H9 (cell line): ENCODE measurements around the gene NFASC. TPM values are rescaled to one million over a fixed set of nuclear protein-coding genes. Genes with fewer than 3 reads are reported as not detected.

ENCODE experiments used
- DNase-seq: peaks from one replicate; pipeline ENCODE4 v3.0.0-alpha.2; 2017
- H2AFZ ChIP-seq: one replicate; pipeline ENCODE4 v1.6.1; 2013; ENCODE audit warnings: mild to moderate bottlenecking, low read length, control low read depth, moderate library complexity
- H2AK5ac ChIP-seq: 2 replicates; pipeline ENCODE4 v1.6.1; 2013; ENCODE audit warnings: low read length, control low read depth, mixed read lengths; ENCODE audit not compliant: insufficient read length
- H2BK120ac ChIP-seq: one replicate; pipeline ENCODE4 v1.6.1; 2013; ENCODE audit warnings: low read depth, mild to moderate bottlenecking, low read length, control low read depth, inconsistent platforms; ENCODE audit not compliant: poor library complexity, severe bottlenecking
- H2BK12ac ChIP-seq: 2 replicates; pipeline ENCODE4 v1.6.1; 2013; ENCODE audit warnings: low read length, control low read depth, mixed read lengths, low read depth; ENCODE audit not compliant: insufficient read length
- H2BK15ac ChIP-seq: 2 replicates; pipeline ENCODE4 v1.6.1; 2013; ENCODE audit warnings: low read depth, low read length, control low read depth
- H2BK20ac ChIP-seq: one replicate; pipeline ENCODE4 v1.6.1; 2013; ENCODE audit warnings: low read depth, mild to moderate bottlenecking, low read length, control low read depth, inconsistent platforms; ENCODE audit not compliant: poor library complexity, severe bottlenecking
- H2BK5ac ChIP-seq: 2 replicates; pipeline ENCODE4 v1.6.1; 2013; ENCODE audit warnings: low read length, control low read depth, mixed read lengths; ENCODE audit not compliant: insufficient read length
- H3K14ac ChIP-seq: 2 replicates; pipeline ENCODE4 v1.6.1; 2013; ENCODE audit warnings: low read length, control low read depth; ENCODE audit not compliant: insufficient read depth
- H3K18ac ChIP-seq: 2 replicates; pipeline ENCODE4 v1.6.1; 2013; ENCODE audit warnings: low read depth, mild to moderate bottlenecking, mixed read lengths, low read length, control low read depth; ENCODE audit not compliant: insufficient read length
- H3K23ac ChIP-seq: 2 replicates; pipeline ENCODE4 v1.6.1; 2013; ENCODE audit warnings: low read length, control low read depth, mixed read lengths, low read depth; ENCODE audit not compliant: insufficient read length
- H3K23me2 ChIP-seq: 2 replicates; pipeline ENCODE4 v1.6.1; 2013; ENCODE audit warnings: low read depth, mild to moderate bottlenecking, mixed read lengths, low read length, control low read depth; ENCODE audit not compliant: insufficient read length, poor library complexity, severe bottlenecking
- H3K27ac ChIP-seq: 2 replicates; pipeline ENCODE4 v1.5.1; 2013; ENCODE audit warnings: low read length, control low read depth, mixed read lengths, low read depth; ENCODE audit not compliant: insufficient read length
- H3K27me3 ChIP-seq: 2 replicates; pipeline ENCODE4 v1.6.1; 2013; ENCODE audit warnings: low read length, control low read depth, inconsistent platforms; ENCODE audit not compliant: insufficient read depth
- H3K4ac ChIP-seq: 2 replicates; pipeline ENCODE4 v1.6.1; 2013; ENCODE audit warnings: low read depth, mild to moderate bottlenecking, control low read depth, inconsistent platforms, low read length, moderate library complexity
- H3K4me1 ChIP-seq: 2 replicates; pipeline ENCODE4 v1.6.1; 2013; ENCODE audit warnings: low read length, control low read depth, inconsistent platforms; ENCODE audit not compliant: insufficient read depth
- H3K4me2 ChIP-seq: 2 replicates; pipeline ENCODE4 v1.6.1; 2013; ENCODE audit warnings: low read length, control low read depth, mixed read lengths; ENCODE audit not compliant: insufficient read length, insufficient read depth
- H3K56ac ChIP-seq: 2 replicates; pipeline ENCODE4 v1.6.1; 2013; ENCODE audit warnings: low read depth, mild to moderate bottlenecking, mixed read lengths, low read length, control low read depth; ENCODE audit not compliant: insufficient read length
- H3K79me1 ChIP-seq: 2 replicates; pipeline ENCODE4 v1.6.1; 2013; ENCODE audit warnings: low read depth, mild to moderate bottlenecking, moderate library complexity, low read length, control low read depth, inconsistent platforms; ENCODE audit not compliant: insufficient read depth, poor library complexity, severe bottlenecking
- H3K79me2 ChIP-seq: 2 replicates; pipeline ENCODE4 v1.6.1; 2013; ENCODE audit warnings: low read length, control low read depth, inconsistent platforms; ENCODE audit not compliant: insufficient read depth
- H3K9ac ChIP-seq: 2 replicates; pipeline ENCODE4 v1.6.1; 2013; ENCODE audit warnings: low read length, control low read depth, mixed read lengths; ENCODE audit not compliant: insufficient read length; ENCODE audit errors: extremely low read depth
- H3K9me3 ChIP-seq: one replicate; pipeline ENCODE4 v1.6.1; 2013; ENCODE audit warnings: low read depth, low read length, inconsistent platforms; ENCODE audit not compliant: control insufficient read depth
- H3T11ph ChIP-seq: one replicate; pipeline ENCODE4 v1.6.1; 2013; ENCODE audit warnings: mild to moderate bottlenecking, low read length, control low read depth, inconsistent platforms
- H4K20me1 ChIP-seq: one replicate; pipeline ENCODE4 v1.6.1; 2013; ENCODE audit not compliant: control insufficient read depth, insufficient read length, insufficient read depth
- H4K5ac ChIP-seq: 2 replicates; pipeline ENCODE4 v1.6.1; 2013; ENCODE audit warnings: low read depth, mild to moderate bottlenecking, mixed read lengths, low read length, control low read depth; ENCODE audit not compliant: insufficient read length
- H4K8ac ChIP-seq: replicated peaks from 2 replicates; pipeline ENCODE4 v1.6.1; 2013; ENCODE audit warnings: low read length, control low read depth, mixed read lengths, low read depth; ENCODE audit not compliant: insufficient read length
- H4K91ac ChIP-seq: 2 replicates; pipeline ENCODE4 v1.6.1; 2013; ENCODE audit warnings: low read depth, mild to moderate bottlenecking, moderate library complexity, mixed read lengths, low read length, control low read depth; ENCODE audit not compliant: insufficient read length
- H3K27ac Mint-ChIP-seq, 3 experiments: 2 replicates in 2 of 3; 3 replicates in 1 of 3; pipeline ENCODE4 v1.8.0; 2020 to 2021; ENCODE audit warnings: mixed read lengths in 3 of 3, mild to moderate bottlenecking in 1 of 3, moderate library complexity in 1 of 3
- H3K27me3 Mint-ChIP-seq: 2 replicates; pipeline ENCODE4 v1.8.0; 2021; ENCODE audit warnings: low read depth, mild to moderate bottlenecking, moderate library complexity, mixed read lengths
- H3K36me3 Mint-ChIP-seq, 3 experiments: 2 replicates in 2 of 3; 3 replicates in 1 of 3; pipeline ENCODE4 v1.8.0; 2020 to 2021; ENCODE audit warnings: low read depth in 3 of 3, mixed read lengths in 3 of 3; ENCODE audit not compliant: insufficient read depth in 1 of 3
- H3K4me1 Mint-ChIP-seq, 2 experiments: 2 replicates each; pipeline ENCODE4 v1.8.0; 2020; ENCODE audit warnings: mixed read lengths in 2 of 2
- H3K4me3 Mint-ChIP-seq, 2 experiments: 2 replicates in 1 of 2; 3 replicates in 1 of 2; pipeline ENCODE4 v1.8.0; 2020 to 2021; ENCODE audit warnings: mild to moderate bottlenecking in 2 of 2, mixed read lengths in 2 of 2, moderate library complexity in 1 of 2
- H3K9me3 Mint-ChIP-seq, 2 experiments: 2 replicates in 1 of 2; 3 replicates in 1 of 2; pipeline ENCODE4 v1.8.0; 2020; ENCODE audit warnings: mild to moderate bottlenecking in 2 of 2, mixed read lengths in 2 of 2, moderate library complexity in 1 of 2
- WGBS: extraction: QIAGEN DNeasy Blood & Tissue Kit; methylation state at CpG from one replicate; pipeline ENCODE4 v1.1.7; 2013; ENCODE audit warnings: missing lambda C conversion rate, low lambda C conversion rate, mixed read lengths; ENCODE audit not compliant: insufficient read length; ENCODE audit errors: extremely low coverage; 5-methylcytosine and 5-hydroxymethylcytosine counted together
- total RNA-seq: library from RNA; stranded (reverse); gene quantifications from 2 replicates; pipeline ENCODE4 v1.2.1, GENCODE V29; 2021
- TF ChIP-seq, protein P1 (sequence below): fragments of 200-600 bp; sonication (generic); conservative IDR thresholded peaks from 3 replicates; pipeline ENCODE4 v1.8.0; 2021; ENCODE audit warnings: antibody characterized with exemption, mild to moderate bottlenecking

The NFASC gene
- total RNA-seq, 1 experiment from 2014 or later, result 5.0 TPM

DNA sequence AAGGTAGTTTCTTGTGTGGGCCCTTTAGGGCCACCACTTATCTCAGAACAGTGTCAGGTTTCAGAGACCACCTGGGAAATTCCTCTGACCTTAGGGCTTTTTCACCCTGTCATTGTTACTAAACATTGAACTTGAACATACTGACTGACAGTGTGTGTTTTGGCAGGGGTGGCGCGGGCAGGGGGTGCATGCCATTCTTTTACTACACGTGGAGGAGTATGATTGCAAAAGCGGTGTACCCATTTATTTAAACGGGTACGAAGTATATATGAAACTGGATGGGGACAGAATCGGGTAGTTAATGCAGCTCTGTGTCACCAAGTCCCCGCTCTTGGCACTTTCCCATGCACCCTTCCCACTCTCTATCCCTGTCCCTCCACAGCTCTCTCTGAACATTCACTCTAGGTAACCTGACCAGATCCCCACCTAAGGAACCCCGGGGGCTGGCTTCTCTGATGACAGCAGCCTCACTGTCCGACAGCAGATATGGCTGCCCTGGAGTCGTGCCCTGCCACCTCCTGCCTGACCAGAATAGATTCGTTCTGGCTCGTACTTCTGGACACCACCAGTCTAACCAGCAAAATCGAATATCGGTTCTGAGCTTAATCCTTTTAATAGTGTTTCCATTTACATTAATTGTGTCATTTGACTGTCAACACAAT lies 51.3 kb downstream of the NFASC start:
- Histone ChIP-seq H3K23me2 (no peaks in the 10 kb centered on the region), H3K4me2 (no peak overlapping the region), H2BK12ac (no peak overlapping the region), H3K79me2 (no peaks in the 10 kb centered on the region), H4K91ac (no peak overlapping the region), H3K9ac (no peak overlapping the region), H3K4ac (no peak overlapping the region), H3K79me1 (no peaks in the 10 kb centered on the region), H2BK15ac (no peak overlapping the region), H2BK120ac (no peak overlapping the region), H3K27me3 (no peaks in the 10 kb centered on the region), H3K9me3 (no peaks in the 10 kb centered on the region), H2BK5ac (no peak overlapping the region), H3K56ac (no peak overlapping the region), H3T11ph (no peak overlapping the region), H3K4me1 (peaks cover 24% of the 10 kb centered on the region), H3K14ac (no peak overlapping the region), H3K23ac (no peak overlapping the region), H4K8ac (no peak overlapping the region), H4K5ac (no peak overlapping the region), H4K20me1 (no peaks in the 10 kb centered on the region), H2AK5ac (no peak overlapping the region), H2AFZ (no peak overlapping the region), H3K18ac (no peak overlapping the region), H3K27ac (no peak overlapping the region), H2BK20ac (no peak overlapping the region)
- Mint-ChIP-seq H3K9me3 (peaks cover 4 to 8% of the 10 kb centered on the region in 2 experiments; a peak in 4 of 5 replicates), H3K4me3 (no peak overlapping the region; a peak in 1 of 5 replicates), H3K27me3 (no peaks in the 10 kb centered on the region), H3K27ac (peak overlapping the region in 1 of 3 experiments; percentile 49; a peak in 2 of 7 replicates), H3K36me3 (peaks cover 0 to 10% (median 2%) of the 10 kb centered on the region in 3 experiments; a peak in 5 of 7 replicates), H3K4me1 (peaks cover 58 to 63% of the 10 kb centered on the region in 2 experiments)
- WGBS, result no CpG with 5 or more reads among the region's 15 CpGs
- no peak for DNase-seq
- TF ChIP-seq, protein P1, sequence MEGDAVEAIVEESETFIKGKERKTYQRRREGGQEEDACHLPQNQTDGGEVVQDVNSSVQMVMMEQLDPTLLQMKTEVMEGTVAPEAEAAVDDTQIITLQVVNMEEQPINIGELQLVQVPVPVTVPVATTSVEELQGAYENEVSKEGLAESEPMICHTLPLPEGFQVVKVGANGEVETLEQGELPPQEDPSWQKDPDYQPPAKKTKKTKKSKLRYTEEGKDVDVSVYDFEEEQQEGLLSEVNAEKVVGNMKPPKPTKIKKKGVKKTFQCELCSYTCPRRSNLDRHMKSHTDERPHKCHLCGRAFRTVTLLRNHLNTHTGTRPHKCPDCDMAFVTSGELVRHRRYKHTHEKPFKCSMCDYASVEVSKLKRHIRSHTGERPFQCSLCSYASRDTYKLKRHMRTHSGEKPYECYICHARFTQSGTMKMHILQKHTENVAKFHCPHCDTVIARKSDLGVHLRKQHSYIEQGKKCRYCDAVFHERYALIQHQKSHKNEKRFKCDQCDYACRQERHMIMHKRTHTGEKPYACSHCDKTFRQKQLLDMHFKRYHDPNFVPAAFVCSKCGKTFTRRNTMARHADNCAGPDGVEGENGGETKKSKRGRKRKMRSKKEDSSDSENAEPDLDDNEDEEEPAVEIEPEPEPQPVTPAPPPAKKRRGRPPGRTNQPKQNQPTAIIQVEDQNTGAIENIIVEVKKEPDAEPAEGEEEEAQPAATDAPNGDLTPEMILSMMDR, result no peak
